PC-3 (cell line): Measurements from ENCODE around the gene RGS7.

Source experiments
- EZH2phosphoT487 ChIP-seq: fragments of 300-600 bp; sonication (generic); IDR thresholded peaks from 2 replicates; pipeline ENCODE4 v1.6.1; 2018; ENCODE audit warnings: mild to moderate bottlenecking, antibody characterized with exemption, low read length, borderline replicate concordance
- TF ChIP-seq, protein P1 (sequence below): fragments of 300-600 bp; sonication (generic); conservative IDR thresholded peaks from 2 replicates; pipeline ENCODE4 v1.5.1; 2017; ENCODE audit warnings: antibody characterized with exemption, low read depth, mild to moderate bottlenecking, low read length

DNA sequence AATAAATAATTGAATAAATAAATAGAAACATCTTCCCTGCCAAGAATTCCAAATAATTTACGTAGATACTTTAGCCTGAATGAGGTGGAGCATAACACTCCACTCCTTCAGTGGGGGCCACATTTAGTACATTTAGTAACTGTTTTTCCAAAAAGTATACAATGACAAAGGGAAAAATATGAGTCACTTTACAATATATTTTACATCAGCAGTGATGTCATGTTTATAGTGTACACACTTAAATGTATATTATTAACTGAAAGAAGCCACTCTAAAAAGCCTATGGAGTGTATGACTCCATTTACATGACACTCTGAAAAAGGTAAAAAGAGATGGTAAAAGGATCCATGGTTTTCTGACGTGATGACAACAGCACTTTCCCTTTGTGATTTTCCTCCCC is 400.6 kb downstream of the RGS7 start:
- TF ChIP-seq EZH2phosphoT487, result no peak
- TF ChIP-seq, protein P1, sequence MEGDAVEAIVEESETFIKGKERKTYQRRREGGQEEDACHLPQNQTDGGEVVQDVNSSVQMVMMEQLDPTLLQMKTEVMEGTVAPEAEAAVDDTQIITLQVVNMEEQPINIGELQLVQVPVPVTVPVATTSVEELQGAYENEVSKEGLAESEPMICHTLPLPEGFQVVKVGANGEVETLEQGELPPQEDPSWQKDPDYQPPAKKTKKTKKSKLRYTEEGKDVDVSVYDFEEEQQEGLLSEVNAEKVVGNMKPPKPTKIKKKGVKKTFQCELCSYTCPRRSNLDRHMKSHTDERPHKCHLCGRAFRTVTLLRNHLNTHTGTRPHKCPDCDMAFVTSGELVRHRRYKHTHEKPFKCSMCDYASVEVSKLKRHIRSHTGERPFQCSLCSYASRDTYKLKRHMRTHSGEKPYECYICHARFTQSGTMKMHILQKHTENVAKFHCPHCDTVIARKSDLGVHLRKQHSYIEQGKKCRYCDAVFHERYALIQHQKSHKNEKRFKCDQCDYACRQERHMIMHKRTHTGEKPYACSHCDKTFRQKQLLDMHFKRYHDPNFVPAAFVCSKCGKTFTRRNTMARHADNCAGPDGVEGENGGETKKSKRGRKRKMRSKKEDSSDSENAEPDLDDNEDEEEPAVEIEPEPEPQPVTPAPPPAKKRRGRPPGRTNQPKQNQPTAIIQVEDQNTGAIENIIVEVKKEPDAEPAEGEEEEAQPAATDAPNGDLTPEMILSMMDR, result no peak
